Memory B cell (primary cell): ENCODE measurements around the gene TADA3.
A peak's percentile ranks its signal among the peaks of the same experiment; 100 is the strongest.
"Not testable (repeated sequence)": the region's sequence is repeated elsewhere in the genome, so short reads cannot be mapped to it uniquely, and the experiment has no call there.

ENCODE experiments used
- ATAC-seq: fragments of 150-1000 bp; cut with Tn5 transposase; 2 replicates; pipeline ENCODE4 v1.10.0; 2021; ENCODE audit warnings: low read depth, mild to moderate bottlenecking, moderate library complexity
- DNase-seq, 2 donors: peaks; one replicate each; pipeline ENCODE4 v3.0.0; 2022; ENCODE audit warnings: low spot score in 2 of 2
- H3K27ac Mint-ChIP-seq: one replicate; pipeline ENCODE4 v1.8.0; 2022; ENCODE audit warnings: mild to moderate bottlenecking, moderate library complexity, mixed read lengths
- H3K27me3 Mint-ChIP-seq: one replicate; pipeline ENCODE4 v1.8.0; 2022; ENCODE audit warnings: mixed read lengths
- H3K36me3 Mint-ChIP-seq: one replicate; pipeline ENCODE4 v1.8.0; 2022; ENCODE audit warnings: mild to moderate bottlenecking, mixed read lengths
- H3K4me1 Mint-ChIP-seq: one replicate; pipeline ENCODE4 v1.8.0; 2022; ENCODE audit warnings: mixed read lengths
- H3K4me3 Mint-ChIP-seq: one replicate; pipeline ENCODE4 v1.8.0; 2022; ENCODE audit warnings: mild to moderate bottlenecking, moderate library complexity, mixed read lengths
- H3K9me3 Mint-ChIP-seq: one replicate; pipeline ENCODE4 v1.8.0; 2022; ENCODE audit warnings: mixed read lengths

The TADA3 gene

DNA sequence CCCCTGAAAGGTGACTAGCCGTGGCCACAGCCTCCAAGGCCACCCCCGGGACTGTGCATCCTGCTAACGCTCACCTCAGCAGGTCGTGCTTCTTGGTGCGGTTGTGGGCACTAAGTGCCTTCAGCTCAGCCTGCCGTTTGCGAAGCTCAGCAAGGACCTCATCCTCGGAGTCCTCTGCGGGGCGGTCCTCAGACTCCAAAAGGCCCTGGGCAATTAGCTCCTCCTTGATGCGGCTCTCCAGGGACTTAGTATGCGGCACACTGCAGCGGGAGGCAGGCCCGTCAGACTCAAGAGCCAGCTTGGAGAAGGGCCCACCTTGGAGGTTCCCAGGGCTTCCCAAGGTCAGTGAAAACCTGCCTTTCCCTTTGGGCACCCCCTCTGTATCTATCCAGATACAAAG is 8.3 kb downstream of the TADA3 start:
- H3K4me1 Mint-ChIP-seq, result peaks cover 37% of the 10 kb centered on the region
- no peak for DNase-seq
- H3K36me3 Mint-ChIP-seq, result peaks cover 20% of the 10 kb centered on the region

DNA sequence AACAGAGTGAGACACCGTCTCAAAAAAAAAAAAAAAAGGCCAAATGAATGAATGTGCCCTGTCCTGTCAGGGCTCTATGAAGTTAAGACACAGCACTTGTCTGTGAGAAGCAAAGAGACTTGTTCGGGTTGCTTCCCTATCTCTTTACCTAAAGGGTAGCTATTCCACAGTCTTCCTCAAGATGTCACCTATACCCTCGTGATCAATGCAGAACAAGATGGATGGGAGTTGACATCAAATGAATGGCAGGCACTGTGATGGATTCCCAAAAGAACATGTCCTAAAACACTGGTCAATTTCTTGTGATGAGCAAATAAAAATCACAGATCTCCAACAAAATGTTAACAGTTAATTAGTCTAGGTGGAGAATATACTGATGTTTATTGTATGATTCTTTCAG is 9.5 kb downstream of the TADA3 start:
- H3K4me1 Mint-ChIP-seq, result peaks cover 41% of the 10 kb centered on the region
- no peak overlapping the region for H3K4me3 Mint-ChIP-seq
- H3K27ac Mint-ChIP-seq, result peak overlapping the region; percentile 83
- no peaks in the 10 kb centered on the region for H3K9me3 Mint-ChIP-seq
- DNase-seq, result no peak
- H3K27me3 Mint-ChIP-seq, result no peaks in the 10 kb centered on the region
- ATAC-seq, result peak; percentile 42
- H3K36me3 Mint-ChIP-seq, result peaks cover 17% of the 10 kb centered on the region

More for the DNA sequence above, 8.3 kb downstream of the TADA3 start:
- Mint-ChIP-seq H3K27me3 (no peaks in the 10 kb centered on the region), H3K27ac (no peak overlapping the region), H3K9me3 (no peaks in the 10 kb centered on the region), H3K4me3 (no peak overlapping the region)
- no peak for ATAC-seq

DNA sequence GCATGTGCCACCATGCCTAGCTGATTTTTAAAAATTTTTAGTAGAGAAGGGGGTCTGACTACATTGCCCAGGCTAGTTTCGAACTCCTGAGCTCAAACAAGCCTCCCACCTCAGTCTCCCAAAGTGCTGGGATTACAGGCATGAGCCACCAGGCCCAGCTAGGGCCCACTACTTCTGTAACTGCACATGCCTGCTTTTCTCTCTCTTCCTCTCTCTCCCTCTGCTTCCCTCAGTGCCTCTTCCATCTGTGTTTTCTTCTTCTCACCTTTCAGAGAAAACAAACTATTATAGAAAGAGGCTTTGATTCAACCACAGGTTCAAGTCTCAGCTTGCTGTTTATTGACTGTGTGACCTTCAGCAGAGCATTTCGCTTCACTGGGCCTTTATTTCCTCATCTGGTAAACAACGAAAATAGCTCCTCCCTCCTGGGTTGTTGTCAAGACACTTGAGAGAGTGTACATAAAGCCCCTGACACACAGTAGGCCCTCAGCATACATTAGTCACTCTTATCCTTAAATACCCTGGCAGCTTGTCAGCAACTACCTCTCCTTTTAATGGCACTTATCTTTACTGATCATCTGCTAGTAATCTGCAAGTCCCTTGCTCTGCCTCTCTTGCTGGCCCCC is 10.2 kb downstream of the TADA3 start:
- H3K4me1 Mint-ChIP-seq, result peaks cover 41% of the 10 kb centered on the region
- ATAC-seq, result peak; percentile 19
- H3K36me3 Mint-ChIP-seq, result peaks cover 12% of the 10 kb centered on the region
- peak overlapping the region; percentile 31 for H3K4me3 Mint-ChIP-seq
- no peaks in the 10 kb centered on the region for H3K27me3 Mint-ChIP-seq
- peak overlapping the region; percentile 83 for H3K27ac Mint-ChIP-seq
- no peaks in the 10 kb centered on the region for H3K9me3 Mint-ChIP-seq
- no peak for DNase-seq

DNA sequence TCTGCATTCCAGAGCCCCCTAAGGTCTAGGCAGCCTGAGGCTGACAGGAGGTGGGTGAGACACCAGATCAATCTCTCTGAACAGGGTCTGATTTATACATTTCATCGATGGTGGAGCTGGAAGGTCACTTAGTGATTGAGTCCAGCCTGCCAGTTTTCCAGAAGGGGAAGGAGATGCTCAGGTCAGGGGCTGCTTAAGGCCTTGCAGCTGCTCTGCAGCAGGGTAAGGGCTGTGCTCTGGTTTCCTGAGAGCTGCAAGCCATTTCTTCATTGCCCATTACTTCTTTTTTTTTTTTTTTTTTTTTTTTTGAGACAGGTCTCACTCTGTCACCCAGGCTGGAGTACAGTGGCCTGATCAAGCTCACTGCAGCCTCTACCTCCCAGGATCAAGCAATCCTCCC is 10.7 kb downstream of the TADA3 start:
- Mint-ChIP-seq H3K9me3 (no peaks in the 10 kb centered on the region), H3K27ac (peak overlapping the region; percentile 90), H3K4me1 (peaks cover 41% of the 10 kb centered on the region), H3K27me3 (no peaks in the 10 kb centered on the region), H3K4me3 (peak overlapping the region; percentile 3), H3K36me3 (peaks cover 12% of the 10 kb centered on the region)
- no peak for ATAC-seq
- no peak for DNase-seq

DNA sequence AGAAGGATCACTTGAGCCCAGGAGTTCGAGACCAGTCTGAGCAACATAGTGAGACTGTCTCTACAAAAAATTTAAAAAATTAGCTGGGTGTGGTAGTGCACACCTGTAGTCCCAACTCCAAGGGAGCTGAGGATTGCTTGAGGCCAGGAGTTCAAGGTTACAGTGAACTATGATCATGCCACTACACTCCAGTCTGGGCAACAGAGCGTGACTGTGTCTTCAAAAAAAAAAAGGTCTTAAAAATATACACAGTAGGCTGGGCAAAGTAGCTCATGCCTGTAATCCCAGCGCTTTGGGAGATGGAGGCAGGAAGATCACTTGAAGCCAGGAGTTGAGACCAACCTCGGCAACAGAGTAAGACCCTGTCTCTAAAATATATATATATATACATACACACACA is 11.4 kb downstream of the TADA3 start:
- no peak for DNase-seq
- H3K4me3 Mint-ChIP-seq, result peak overlapping the region; percentile 71
- H3K9me3 Mint-ChIP-seq, result no peaks in the 10 kb centered on the region
- H3K4me1 Mint-ChIP-seq, result peaks cover 43% of the 10 kb centered on the region
- H3K27ac Mint-ChIP-seq, result peak overlapping the region; percentile 90
- no peak for ATAC-seq
- H3K27me3 Mint-ChIP-seq, result no peaks in the 10 kb centered on the region
- H3K36me3 Mint-ChIP-seq, result peaks cover 9% of the 10 kb centered on the region

DNA sequence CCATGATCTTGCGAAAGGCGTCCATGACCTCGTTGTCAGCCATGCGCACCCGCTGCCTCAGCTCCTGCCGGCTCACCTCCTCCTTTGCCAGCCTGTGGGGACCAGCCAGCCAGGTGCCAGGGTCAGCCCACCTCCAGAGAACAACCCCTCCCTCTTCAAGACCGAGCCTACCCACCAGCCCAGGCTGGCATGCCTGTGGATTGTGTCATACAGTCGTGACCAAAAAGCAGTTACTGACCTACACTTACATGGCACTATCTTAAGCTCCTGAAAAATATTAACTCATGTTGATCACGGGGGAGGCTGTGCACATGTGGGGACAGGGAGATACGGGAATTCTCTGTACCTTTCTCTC is 11.8 kb downstream of the TADA3 start:
- DNase-seq (no peak), ATAC-seq (peak; percentile 7)
- Mint-ChIP-seq H3K4me1 (peaks cover 44% of the 10 kb centered on the region), H3K27ac (peak overlapping the region; percentile 90), H3K9me3 (no peaks in the 10 kb centered on the region), H3K27me3 (no peaks in the 10 kb centered on the region), H3K36me3 (peaks cover 6% of the 10 kb centered on the region), H3K4me3 (peak overlapping the region; percentile 71)

DNA sequence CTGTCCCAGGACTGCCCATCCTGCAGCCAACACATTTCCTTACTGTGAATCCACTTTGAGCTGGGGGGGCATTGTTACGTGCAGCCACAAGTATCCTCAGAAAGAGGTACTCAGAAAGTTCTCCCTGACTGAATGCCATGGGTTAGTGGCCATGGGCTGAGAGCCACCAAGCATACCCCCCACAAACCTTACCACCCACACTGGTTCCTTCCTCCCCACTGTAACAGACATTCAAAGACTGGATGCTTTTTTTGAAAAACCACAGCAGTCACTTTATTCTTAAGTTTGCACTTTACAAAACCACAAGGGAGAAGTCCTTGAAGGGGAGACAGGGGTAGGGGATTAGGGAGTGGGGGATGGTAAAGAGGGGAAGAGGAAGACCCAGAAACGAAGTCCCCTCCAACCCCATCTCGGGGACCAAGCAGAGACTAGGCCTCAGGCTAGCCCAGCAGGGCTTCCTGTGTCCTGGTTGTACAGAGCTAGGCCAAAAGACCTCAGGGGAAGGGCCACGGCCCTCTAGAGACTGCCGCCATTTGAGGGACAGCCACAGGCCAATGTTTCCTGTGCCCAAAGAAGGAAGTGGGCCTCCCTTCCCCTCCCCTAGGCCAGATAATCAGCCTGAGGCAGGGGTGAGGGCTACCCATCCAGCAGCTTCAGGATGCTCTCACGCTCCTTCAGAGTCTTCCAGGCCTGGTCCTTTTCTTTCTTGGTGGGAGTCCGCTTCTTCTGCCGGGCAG is 12.4 kb downstream of the TADA3 start:
- H3K36me3 Mint-ChIP-seq, result peaks cover 4% of the 10 kb centered on the region
- DNase-seq (no peak), ATAC-seq (peak; percentile 60)
- H3K4me3 Mint-ChIP-seq, result peak overlapping the region; percentile 71
- H3K27me3 Mint-ChIP-seq, result no peaks in the 10 kb centered on the region
- peak overlapping the region; percentile 90 for H3K27ac Mint-ChIP-seq
- H3K9me3 Mint-ChIP-seq, result no peaks in the 10 kb centered on the region
- H3K4me1 Mint-ChIP-seq, result peaks cover 44% of the 10 kb centered on the region

DNA sequence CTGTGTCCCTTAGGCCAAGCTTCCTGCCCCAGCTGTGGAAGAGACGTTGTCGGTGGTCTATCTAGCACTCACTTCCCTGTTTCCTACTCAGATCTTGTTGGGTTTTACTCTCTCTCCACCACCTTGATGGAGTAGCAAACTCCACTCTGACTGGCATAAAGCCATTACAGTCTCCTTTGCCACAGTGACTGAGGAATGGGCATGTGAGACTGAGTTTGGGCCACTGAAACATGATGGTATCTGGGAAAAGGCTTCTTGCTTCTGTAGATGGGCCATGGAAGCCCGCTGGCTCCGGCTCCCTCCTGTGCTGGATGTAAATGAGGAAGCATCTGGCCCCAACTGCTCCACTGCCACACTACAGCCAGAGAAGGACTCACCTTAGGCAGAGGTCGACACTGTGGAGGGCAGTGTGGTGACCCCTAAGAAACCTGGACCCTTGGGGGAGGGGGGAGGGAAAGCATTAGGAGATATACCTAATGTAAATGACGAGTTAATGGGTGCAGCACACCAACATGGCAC is 13.1 kb downstream of the TADA3 start:
- Mint-ChIP-seq H3K27me3 (no peaks in the 10 kb centered on the region), H3K27ac (peak overlapping the region; percentile 90), H3K4me1 (peaks cover 44% of the 10 kb centered on the region), H3K4me3 (peak overlapping the region; percentile 18), H3K36me3 (peaks cover 4% of the 10 kb centered on the region), H3K9me3 (no peaks in the 10 kb centered on the region)
- ATAC-seq, result no peak
- no peak for DNase-seq

DNA sequence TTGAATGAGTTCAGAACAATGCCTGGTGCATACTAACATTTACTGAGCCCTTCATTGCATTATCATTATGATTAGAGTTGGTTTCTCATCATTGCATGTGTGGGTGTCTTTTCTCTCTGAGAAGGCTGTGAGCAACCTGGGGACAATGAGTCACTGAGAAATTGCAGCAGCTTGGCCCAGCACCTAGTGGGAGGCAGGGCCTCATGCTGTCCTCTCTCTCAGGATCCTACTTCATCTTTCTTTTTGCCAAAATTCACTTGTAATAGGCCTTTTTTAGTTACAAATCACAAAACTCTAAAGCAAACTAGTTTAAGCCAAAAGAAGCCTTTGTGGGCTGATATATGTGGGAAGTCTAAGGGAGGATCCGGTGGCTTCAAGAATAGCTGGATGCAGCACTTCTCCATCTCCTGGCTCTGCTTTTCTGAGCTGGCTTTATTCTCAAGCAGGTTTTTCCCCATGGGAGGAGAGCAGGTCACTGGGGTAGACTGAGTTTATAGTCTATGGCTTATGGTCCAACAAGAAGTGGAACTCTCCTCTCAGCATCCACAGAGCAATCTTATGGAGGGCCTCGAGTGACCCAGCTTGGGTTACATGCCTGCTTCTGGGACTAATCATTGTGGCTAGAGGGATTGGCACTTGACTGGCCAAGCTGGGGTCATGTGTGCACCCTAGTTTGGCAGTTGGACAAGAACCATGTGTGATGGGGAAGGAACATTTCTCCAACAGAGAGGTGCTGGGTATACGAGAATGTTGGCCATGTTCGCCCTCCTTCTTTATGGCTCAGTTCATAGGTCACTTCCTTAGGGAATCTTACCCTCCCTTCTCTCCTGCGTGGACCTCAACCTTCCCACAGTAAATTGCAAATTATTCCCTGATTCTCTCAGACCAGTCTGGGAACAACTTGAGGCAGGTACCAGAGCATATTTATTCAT is 13.9 kb downstream of the TADA3 start:
- H3K4me3 Mint-ChIP-seq, result peak overlapping the region; percentile 18
- DNase-seq (no peak), ATAC-seq (no peak)
- peaks cover 4% of the 10 kb centered on the region for H3K36me3 Mint-ChIP-seq
- H3K4me1 Mint-ChIP-seq, result peaks cover 44% of the 10 kb centered on the region
- H3K27me3 Mint-ChIP-seq, result no peaks in the 10 kb centered on the region
- H3K9me3 Mint-ChIP-seq, result no peaks in the 10 kb centered on the region
- H3K27ac Mint-ChIP-seq, result peak overlapping the region; percentile 90

DNA sequence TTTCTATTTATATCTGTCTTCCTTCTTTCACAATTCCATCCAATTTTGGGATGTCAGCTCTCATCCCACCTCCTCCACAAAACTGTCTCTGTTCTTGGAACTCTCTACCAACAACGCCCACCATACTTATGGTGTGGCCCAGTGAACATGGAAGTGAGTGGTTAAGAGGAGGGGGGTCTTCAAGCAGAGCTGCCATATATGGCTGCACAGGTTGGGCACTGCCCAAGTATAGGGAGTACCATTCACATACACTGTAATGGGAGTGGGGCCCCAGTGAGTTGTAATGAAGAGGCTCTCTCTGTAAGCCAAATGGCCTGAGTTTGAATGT is 14.6 kb downstream of the TADA3 start:
- no peak for DNase-seq
- Mint-ChIP-seq H3K4me3 (no peak overlapping the region), H3K27ac (no peak overlapping the region), H3K36me3 (no peaks in the 10 kb centered on the region), H3K4me1 (peaks cover 41% of the 10 kb centered on the region), H3K27me3 (no peaks in the 10 kb centered on the region), H3K9me3 (no peaks in the 10 kb centered on the region)
- ATAC-seq, result no peak

DNA sequence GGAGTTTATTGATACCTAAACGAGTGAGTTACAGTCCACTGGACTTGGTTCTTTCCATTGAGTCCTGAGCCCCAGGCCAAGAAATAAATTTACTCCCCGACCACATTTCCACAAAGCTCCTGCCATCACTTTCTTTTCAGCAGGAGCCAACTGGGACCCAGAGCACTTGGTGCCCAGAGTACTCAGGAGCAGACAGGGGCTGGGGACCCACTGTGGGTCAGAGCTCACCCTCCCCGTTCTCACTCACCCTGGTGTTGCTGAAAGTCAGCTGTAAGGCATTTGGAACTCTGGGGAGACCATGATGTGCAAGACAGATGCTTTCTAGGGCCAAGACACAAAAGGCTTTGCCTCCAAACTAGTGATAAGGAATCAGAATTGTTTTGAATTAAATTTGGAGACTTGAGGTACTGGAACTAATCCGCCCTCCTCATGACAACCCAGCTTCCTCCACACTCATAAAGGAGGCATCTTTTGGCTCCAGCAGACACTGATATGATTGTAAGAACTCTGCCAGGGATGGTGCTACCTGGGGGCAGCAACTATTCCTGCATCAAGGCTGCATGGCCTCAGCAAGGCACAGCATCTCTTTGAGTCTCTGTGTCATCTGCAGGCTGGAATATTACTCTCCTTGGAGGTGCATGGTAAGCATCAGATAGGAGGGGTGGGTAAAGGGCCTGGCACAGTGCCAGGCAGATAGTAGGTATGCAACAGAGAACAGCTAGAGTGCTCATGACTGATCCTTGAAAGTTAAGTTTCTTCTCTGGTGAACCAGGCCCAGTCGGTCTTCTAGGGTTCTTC is 15.2 kb downstream of the TADA3 start:
- Mint-ChIP-seq H3K27me3 (no peaks in the 10 kb centered on the region), H3K4me3 (no peak overlapping the region), H3K4me1 (peaks cover 36% of the 10 kb centered on the region), H3K36me3 (no peaks in the 10 kb centered on the region), H3K9me3 (no peaks in the 10 kb centered on the region), H3K27ac (no peak overlapping the region)
- DNase-seq, result no peak
- no peak for ATAC-seq

DNA sequence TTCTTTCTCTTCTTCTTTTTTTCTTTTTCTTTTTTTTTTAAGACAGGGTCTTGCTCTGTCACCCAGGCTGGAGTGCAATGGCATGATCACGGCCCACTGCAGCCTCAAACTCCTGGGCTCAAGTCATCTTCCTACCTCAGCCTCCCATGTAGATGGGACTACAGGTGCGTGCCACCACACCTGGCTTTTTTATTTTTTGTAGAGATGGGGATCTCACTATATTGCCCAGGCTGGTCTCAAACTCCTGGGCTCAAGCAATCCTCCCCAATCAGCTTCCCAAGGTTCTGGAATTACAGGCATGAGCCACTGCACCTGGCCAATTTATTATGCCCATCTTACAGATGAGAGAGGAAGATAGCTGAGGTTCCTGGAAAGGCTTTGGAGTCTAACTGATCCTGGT is 21.3 kb downstream of the TADA3 start:
- not testable (repeated sequence) for DNase-seq, H3K9me3 Mint-ChIP-seq, ATAC-seq, H3K36me3 Mint-ChIP-seq, H3K27ac Mint-ChIP-seq, H3K27me3 Mint-ChIP-seq
- Mint-ChIP-seq H3K4me3 (peak overlapping the region; percentile 31), H3K4me1 (peaks cover 18% of the 10 kb centered on the region)

DNA sequence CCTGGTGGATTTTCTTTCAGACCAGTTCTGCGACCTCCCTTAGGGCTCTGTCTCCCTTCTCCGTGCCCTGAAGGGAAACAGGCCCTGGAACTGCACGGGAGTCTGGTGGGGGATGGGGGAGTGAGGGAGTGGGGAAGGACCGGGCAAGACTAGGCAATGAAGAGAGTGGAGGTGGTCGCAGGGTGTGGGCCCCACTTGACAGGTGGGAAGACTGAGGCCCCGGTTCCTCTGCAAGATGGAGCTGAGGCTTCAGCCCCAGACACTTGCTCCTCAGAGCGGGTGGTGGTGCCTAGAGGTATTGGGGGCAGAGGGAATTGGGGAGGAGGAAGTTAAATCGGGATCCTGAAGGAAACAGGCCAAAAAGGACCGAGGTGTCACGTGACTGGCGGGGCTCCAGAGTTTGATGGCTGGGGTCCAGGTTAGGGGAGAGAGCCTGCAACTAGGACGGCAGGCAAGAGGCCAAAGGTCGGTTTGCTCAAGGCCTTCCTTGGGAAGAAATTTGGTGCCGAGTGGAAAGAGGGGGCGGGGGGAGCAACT is 21.9 kb downstream of the TADA3 start:
- no peaks in the 10 kb centered on the region for H3K36me3 Mint-ChIP-seq
- peaks cover 9% of the 10 kb centered on the region for H3K27me3 Mint-ChIP-seq
- peaks cover 16% of the 10 kb centered on the region for H3K4me1 Mint-ChIP-seq
- H3K4me3 Mint-ChIP-seq, result peak overlapping the region; percentile 55
- ATAC-seq (no peak), DNase-seq (no peak)
- no peaks in the 10 kb centered on the region for H3K9me3 Mint-ChIP-seq
- H3K27ac Mint-ChIP-seq, result no peak overlapping the region
